Esophagus squamous epithelium (tissue), 4 donors: ENCODE measurements around the gene CDHR3.

Experiments used
- POLR2A ChIP-seq, 4 donors: fragments of 450-650 bp; IDR thresholded peaks; one replicate each; pipeline ENCODE4 v1.6.1; 2017; ENCODE audit warnings: antibody characterized with exemption in 4 of 4, mild to moderate bottlenecking in 4 of 4, moderate library complexity in 3 of 4
- TF ChIP-seq, protein P1 (sequence below), 6 experiments: fragments of 450-650 bp in 4 of 6; fragments of 200-600 bp in 2 of 6; sonication (generic) in 2 of 6; IDR thresholded peaks; one replicate each; pipeline ENCODE4 v1.5.1; 2016 to 2019; ENCODE audit warnings: antibody characterized with exemption in 6 of 6, mild to moderate bottlenecking in 4 of 6, moderate library complexity in 4 of 6

GRCh38 chr7:106074257-106074656 is 111.2 kb downstream of the CDHR3 start:
- no peak for TF ChIP-seq POLR2A (IDR thresholded peaks at IDR 0.05)
- TF ChIP-seq, protein P1, sequence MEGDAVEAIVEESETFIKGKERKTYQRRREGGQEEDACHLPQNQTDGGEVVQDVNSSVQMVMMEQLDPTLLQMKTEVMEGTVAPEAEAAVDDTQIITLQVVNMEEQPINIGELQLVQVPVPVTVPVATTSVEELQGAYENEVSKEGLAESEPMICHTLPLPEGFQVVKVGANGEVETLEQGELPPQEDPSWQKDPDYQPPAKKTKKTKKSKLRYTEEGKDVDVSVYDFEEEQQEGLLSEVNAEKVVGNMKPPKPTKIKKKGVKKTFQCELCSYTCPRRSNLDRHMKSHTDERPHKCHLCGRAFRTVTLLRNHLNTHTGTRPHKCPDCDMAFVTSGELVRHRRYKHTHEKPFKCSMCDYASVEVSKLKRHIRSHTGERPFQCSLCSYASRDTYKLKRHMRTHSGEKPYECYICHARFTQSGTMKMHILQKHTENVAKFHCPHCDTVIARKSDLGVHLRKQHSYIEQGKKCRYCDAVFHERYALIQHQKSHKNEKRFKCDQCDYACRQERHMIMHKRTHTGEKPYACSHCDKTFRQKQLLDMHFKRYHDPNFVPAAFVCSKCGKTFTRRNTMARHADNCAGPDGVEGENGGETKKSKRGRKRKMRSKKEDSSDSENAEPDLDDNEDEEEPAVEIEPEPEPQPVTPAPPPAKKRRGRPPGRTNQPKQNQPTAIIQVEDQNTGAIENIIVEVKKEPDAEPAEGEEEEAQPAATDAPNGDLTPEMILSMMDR (IDR thresholded peaks at IDR 0.05) = no peak
